IMR-90 (cell line): Measurements from ENCODE around the gene RBMS3. TPM values are rescaled to one million over a fixed set of nuclear protein-coding genes. Genes with fewer than 3 reads are reported as not detected.

ENCODE experiments used
- ATAC-seq: fragments of 200-7000 bp; cut with Tn5 transposase; 2 replicates; pipeline ENCODE4 v1.9.1; 2020; ENCODE audit warnings: low read depth, mild to moderate bottlenecking, moderate library complexity
- BruUV-seq: library from RNA; stranded (reverse); fragments of 400-500 nt; replicated peaks from 2 replicates; lab custom pipeline; 2021; lab: Mats Ljungman, UMichigan
- CTCF ChIA-PET: fragments of 300-600 bp; formaldehyde crosslinking; extraction: SDS; loops from one replicate; lab custom pipeline; 2021; ENCODE audit warnings: antibody characterized with exemption; lab: Yijun Ruan, JAX
- POLR2A ChIA-PET: fragments of 300-600 bp; sonication (Branson Sonifier 250); formaldehyde crosslinking; loops from one replicate; lab custom pipeline; 2022; ENCODE audit warnings: antibody characterized with exemption; ENCODE audit not compliant: unreplicated experiment; lab: Charles Lee
- DNase-seq: peaks from one replicate; pipeline ENCODE4 v3.0.0; 2013
- H2AFZ ChIP-seq: replicated peaks from 2 replicates; pipeline ENCODE3; 2013; ENCODE audit warnings: low read length, mild to moderate bottlenecking; ENCODE audit not compliant: poor library complexity
- H2AK5ac ChIP-seq: 2 replicates; pipeline ENCODE4 v1.6.1; 2013; ENCODE audit warnings: low read depth, low read length, inconsistent platforms
- H2AK9ac ChIP-seq: replicated peaks from 2 replicates; pipeline ENCODE3; 2013; ENCODE audit warnings: mild to moderate bottlenecking, low read depth, low read length, moderate library complexity; ENCODE audit not compliant: poor library complexity
- H2BK120ac ChIP-seq: 2 replicates; pipeline ENCODE4 v1.6.1; 2013; ENCODE audit warnings: low read depth, low read length, inconsistent platforms
- H2BK15ac ChIP-seq: 3 replicates; pipeline ENCODE4 v1.6.1; 2013; ENCODE audit warnings: low read depth, low read length, inconsistent platforms
- H2BK20ac ChIP-seq: 2 replicates; pipeline ENCODE4 v1.6.1; 2013; ENCODE audit warnings: low read depth, mild to moderate bottlenecking, inconsistent platforms, low read length, moderate library complexity
- H2BK5ac ChIP-seq: 2 replicates; pipeline ENCODE4 v1.6.1; 2013; ENCODE audit warnings: mild to moderate bottlenecking, low read depth, low read length, inconsistent platforms; ENCODE audit not compliant: poor library complexity, severe bottlenecking
- H3K14ac ChIP-seq: replicated peaks from 2 replicates; pipeline ENCODE4 v1.6.1; 2013; ENCODE audit warnings: low read depth, low read length, inconsistent platforms
- H3K18ac ChIP-seq: 2 replicates; pipeline ENCODE4 v1.6.1; 2013; ENCODE audit warnings: low read depth, low read length, control low read depth
- H3K23ac ChIP-seq: 2 replicates; pipeline ENCODE4 v1.6.1; 2013; ENCODE audit warnings: low read depth, low read length, inconsistent platforms
- H3K27ac ChIP-seq: 2 replicates; pipeline ENCODE4 v1.5.1; 2013; ENCODE audit warnings: mild to moderate bottlenecking, control low read depth, low read length; ENCODE audit not compliant: insufficient read depth
- H3K27me3 ChIP-seq: 2 replicates; pipeline ENCODE4 v1.6.1; 2013; ENCODE audit warnings: low read length; ENCODE audit not compliant: control insufficient read depth, insufficient read depth
- H3K36me3 ChIP-seq: 2 replicates; pipeline ENCODE4 v1.6.1; 2013; ENCODE audit warnings: low read length, mixed read lengths; ENCODE audit not compliant: control insufficient read depth, insufficient read depth
- H3K4ac ChIP-seq: 2 replicates; pipeline ENCODE4 v1.6.1; 2013; ENCODE audit warnings: low read depth, low read length, inconsistent platforms
- H3K4me1 ChIP-seq: 2 replicates; pipeline ENCODE4 v1.6.1; 2013; ENCODE audit warnings: low read length, mixed read lengths; ENCODE audit not compliant: control insufficient read depth, insufficient read depth
- H3K4me2 ChIP-seq: 2 replicates; pipeline ENCODE4 v1.6.1; 2013; ENCODE audit warnings: low read depth, mild to moderate bottlenecking, control low read depth, low read length, moderate library complexity
- H3K4me3 ChIP-seq: 2 replicates; pipeline ENCODE4 v1.5.1; 2013; ENCODE audit warnings: low read depth, mild to moderate bottlenecking, control low read depth, low read length, moderate library complexity; ENCODE audit not compliant: insufficient read depth
- H3K56ac ChIP-seq: 2 replicates; pipeline ENCODE4 v1.6.1; 2013; ENCODE audit warnings: low read length, inconsistent platforms; ENCODE audit not compliant: insufficient read depth; ENCODE audit errors: extremely low read depth
- H3K79me1 ChIP-seq, 2 experiments: 2 replicates each; pipeline ENCODE4 v1.6.1; 2013; ENCODE audit warnings: low read length in 2 of 2, inconsistent platforms in 1 of 2, low read depth in 1 of 2
- H3K9ac ChIP-seq: 2 replicates; pipeline ENCODE4 v1.6.1; 2013; ENCODE audit warnings: low read depth, low read length, control low read depth
- H3K9me1 ChIP-seq: 2 replicates; pipeline ENCODE4 v1.6.1; 2013; ENCODE audit warnings: low read length, inconsistent platforms; ENCODE audit not compliant: insufficient read depth
- H3K9me3 ChIP-seq: 2 replicates; pipeline ENCODE4 v1.6.1; 2013; ENCODE audit warnings: low read length; ENCODE audit not compliant: control insufficient read depth, insufficient read depth
- H4K20me1 ChIP-seq: 2 replicates; pipeline ENCODE4 v1.6.1; 2013; ENCODE audit warnings: low read length, inconsistent platforms; ENCODE audit not compliant: insufficient read depth
- H4K5ac ChIP-seq: 2 replicates; pipeline ENCODE4 v1.6.1; 2013; ENCODE audit warnings: mild to moderate bottlenecking, low read depth, low read length, control low read depth
- H4K8ac ChIP-seq, 2 experiments: 2 replicates each; pipeline ENCODE4 v1.6.1; 2013; ENCODE audit warnings: low read depth in 2 of 2, low read length in 2 of 2, control low read depth in 1 of 2, inconsistent platforms in 1 of 2
- H4K91ac ChIP-seq: 2 replicates; pipeline ENCODE4 v1.6.1; 2013; ENCODE audit warnings: low read depth, low read length, inconsistent platforms; ENCODE audit not compliant: insufficient read depth
- BHLHE40 ChIP-seq: fragments of 150-350 bp; IDR thresholded peaks from 2 replicates; pipeline ENCODE4 v1.6.1; 2016; ENCODE audit warnings: mild to moderate bottlenecking, low read depth, low read length
- CEBPB ChIP-seq: IDR thresholded peaks from 2 replicates; pipeline ENCODE4 v1.6.1; 2012; ENCODE audit warnings: low read depth, low read length, improper control_type of control experiment
- CHD1 ChIP-seq: IDR thresholded peaks from 2 replicates; pipeline ENCODE4 v1.6.1; 2012; ENCODE audit warnings: low read depth, low read length, improper control_type of control experiment
- CTCF ChIP-seq: conservative IDR thresholded peaks from 2 replicates; pipeline ENCODE4 v1.5.1; 2012; ENCODE audit warnings: mild to moderate bottlenecking, low read depth, low read length, improper control_type of control experiment
- MAFK ChIP-seq: IDR thresholded peaks from 2 replicates; pipeline ENCODE4 v1.6.1; 2012; ENCODE audit warnings: low read depth, low read length, improper control_type of control experiment
- MAZ ChIP-seq: IDR thresholded peaks from 2 replicates; pipeline ENCODE4 v1.6.1; 2012; ENCODE audit warnings: low read depth, mild to moderate bottlenecking, low read length, improper control_type of control experiment, moderate library complexity, borderline replicate concordance
- NFE2L2 ChIP-seq: fragments of 150-350 bp; IDR thresholded peaks from 2 replicates; pipeline ENCODE4 v1.6.1; 2016; ENCODE audit warnings: low read depth, mild to moderate bottlenecking, low read length
- RAD21 ChIP-seq: IDR thresholded peaks from 2 replicates; pipeline ENCODE4 v1.6.1; 2012; ENCODE audit warnings: low read length, improper control_type of control experiment
- RFX5 ChIP-seq: IDR thresholded peaks from 2 replicates; pipeline ENCODE4 v1.8.0; 2012; ENCODE audit warnings: low read depth, mild to moderate bottlenecking, low read length, moderate library complexity
- USF2 ChIP-seq: fragments of 150-350 bp; IDR thresholded peaks from 2 replicates; pipeline ENCODE4 v1.6.1; 2017; ENCODE audit warnings: mild to moderate bottlenecking, antibody characterized with exemption, low read length, low read depth
- WGBS, 2 experiments: methylation state at CpG; one replicate each; pipeline versions ENCODE4 v1.1.5 to v1.1.7; 2013; ENCODE audit warnings: missing lambda C conversion rate in 2 of 2; ENCODE audit not compliant: insufficient read length in 1 of 2; ENCODE audit errors: extremely low coverage in 2 of 2; 5-methylcytosine and 5-hydroxymethylcytosine counted together
- dilution Hi-C: fragments of 300-500 bp; cut with HindIII; formaldehyde crosslinking; loops from one replicate; pipeline ENCODE4 v1.14.3; 2018; ENCODE audit warnings: low sequenced_read_pairs; ENCODE audit not compliant: unreplicated experiment
- in situ Hi-C: fragments of 300-500 bp; cut with MboI; formaldehyde crosslinking; loops from 3 replicates; pipeline ENCODE4 v1.14.3; 2019; ENCODE audit warnings: low sequenced_read_pairs, inconsistent platforms, mixed read lengths
- intact Hi-C: fragments of 100-400 bp; cut with micrococcal nuclease; formaldehyde crosslinking; loops from 2 replicates; pipeline ENCODE4 v1.10.0; 2022
- polyA plus RNA-seq, 3 experiments: library from polyadenylated mRNA; depleted of rRNA; stranded (reverse); fragments of >200 nt; gene quantifications; 2 replicates each; pipeline ENCODE4 v1.2.3, GENCODE V29; 2012; ENCODE audit warnings: low replicate concordance in 1 of 3
- total RNA-seq: library from RNA; depleted of rRNA; stranded (reverse); fragments of >200 nt; gene quantifications from 2 replicates; pipeline ENCODE4 v1.2.3, GENCODE V29; 2012
- TF ChIP-seq, protein P1 (sequence below): fragments of 150-350 bp; IDR thresholded peaks from 2 replicates; pipeline ENCODE4 v1.6.1; 2016; ENCODE audit warnings: low read depth, mild to moderate bottlenecking, low read length, moderate library complexity, borderline replicate concordance

RBMS3 gene
- total and polyA plus RNA-seq, 2 of the 4 experiments (the other 2 are of a cell fraction), result 15.2 to 127 TPM

DNA sequence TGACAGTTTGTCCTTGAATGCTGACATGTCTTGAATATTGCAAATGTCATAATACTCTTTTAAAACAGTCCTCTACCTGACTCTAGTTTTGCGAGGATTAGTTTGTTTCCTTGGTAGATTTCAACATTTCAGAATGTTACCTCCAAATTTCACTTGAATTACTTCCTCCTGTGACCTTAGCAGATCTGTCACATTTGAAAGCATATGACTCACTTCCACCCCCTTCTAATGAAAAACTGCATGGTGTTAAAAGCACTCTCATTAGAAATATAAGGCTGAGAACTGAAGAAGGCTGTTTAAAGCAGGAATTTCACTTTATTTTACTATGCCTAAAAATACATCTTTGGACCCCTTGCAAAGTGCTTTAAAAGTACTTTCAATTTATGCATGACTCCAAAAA is 726.8 kb downstream of the RBMS3 start:
- intact Hi-C loops (no loop called here), in situ Hi-C loops (no loop called here), dilution Hi-C loops (no loop called here)
- ChIA-PET CTCF (interaction anchor here (1.0 kb wide), 1 partner anchor 190 kb away, joined by 3 read pairs; no protein-coding TSS in a partner anchor), POLR2A (no interaction called here)
- no peaks in the 10 kb centered on the region for H3K27me3 ChIP-seq
- H2BK20ac ChIP-seq, result no peak overlapping the region; the same call in 1 of the 2 replicates
- H3K9ac ChIP-seq, result no peak overlapping the region
- no peak overlapping the region for H3K56ac ChIP-seq
- no peaks in the 10 kb centered on the region for H3K36me3 ChIP-seq
- peaks cover 2% of the 10 kb centered on the region; the same call in 1 of the 2 replicates for H3K9me3 ChIP-seq
- DNase-seq (no peak), ATAC-seq (no peak)
- H2BK5ac ChIP-seq, result no peak overlapping the region
- no peak overlapping the region for H3K4me2 ChIP-seq
- no peak overlapping the region for H2AFZ ChIP-seq
- H4K8ac ChIP-seq, result no peak overlapping the region
- H2AK5ac ChIP-seq, result 0 out of 2 replicates have a peak overlapping the region, but pooled peaks have one; percentile 75
- H4K5ac ChIP-seq, result no peak overlapping the region
- H3K4me3 ChIP-seq, result no peak overlapping the region
- H4K20me1 ChIP-seq, result no peaks in the 10 kb centered on the region
- no peak overlapping the region for H4K91ac ChIP-seq
- no TSS peak for BruUV-seq
- H2AK9ac ChIP-seq, result no peak overlapping the region
- TF ChIP-seq CTCF (no peak), MAFK (no peak), BHLHE40 (no peak), NFE2L2 (no peak), USF2 (no peak), RFX5 (no peak), MAZ (no peak), CEBPB (no peak), CHD1 (no peak), RAD21 (no peak)
- TF ChIP-seq, protein P1, sequence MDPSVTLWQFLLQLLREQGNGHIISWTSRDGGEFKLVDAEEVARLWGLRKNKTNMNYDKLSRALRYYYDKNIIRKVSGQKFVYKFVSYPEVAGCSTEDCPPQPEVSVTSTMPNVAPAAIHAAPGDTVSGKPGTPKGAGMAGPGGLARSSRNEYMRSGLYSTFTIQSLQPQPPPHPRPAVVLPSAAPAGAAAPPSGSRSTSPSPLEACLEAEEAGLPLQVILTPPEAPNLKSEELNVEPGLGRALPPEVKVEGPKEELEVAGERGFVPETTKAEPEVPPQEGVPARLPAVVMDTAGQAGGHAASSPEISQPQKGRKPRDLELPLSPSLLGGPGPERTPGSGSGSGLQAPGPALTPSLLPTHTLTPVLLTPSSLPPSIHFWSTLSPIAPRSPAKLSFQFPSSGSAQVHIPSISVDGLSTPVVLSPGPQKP, result no peak
- H2BK15ac ChIP-seq, result 0 out of 3 replicates have a peak overlapping the region, but pooled peaks have one; percentile 15
- no peaks in the 10 kb centered on the region for H3K9me1 ChIP-seq
- 0 out of 2 replicates have a peak overlapping the region, but pooled peaks have one; percentile 25 for H3K14ac ChIP-seq
- H3K4me1 ChIP-seq, result peaks cover under 1% of the 10 kb centered on the region; the same call in 1 of the 2 replicates
- H3K23ac ChIP-seq, result peak overlapping the region; percentile 68; the same call in 1 of the 2 replicates
- H3K79me1 ChIP-seq, result no peaks in the 10 kb centered on the region
- H3K4ac ChIP-seq, result no peak overlapping the region
- H3K18ac ChIP-seq, result no peak overlapping the region
- no peak overlapping the region for H3K27ac ChIP-seq
- H2BK120ac ChIP-seq, result no peak overlapping the region
- WGBS, 2 experiments, result 83% methylated on average over 1 of the region's 1 CpG; no CpG with 5 or more reads in 1 of the 2 experiments
